Ishikawa (cell line): Measurements from ENCODE around the gene CDC16.

ENCODE experiments used
- CEBPB ChIP-seq: IDR thresholded peaks from 2 replicates; pipeline ENCODE4 v1.6.1; 2012
- CREB1 ChIP-seq: IDR thresholded peaks from 2 replicates; pipeline ENCODE4 v1.6.1; 2012; ENCODE audit warnings: low read depth
- EGR1 ChIP-seq: IDR thresholded peaks from 2 replicates; pipeline ENCODE4 v1.6.1; 2012
- MAX ChIP-seq: IDR thresholded peaks from 2 replicates; pipeline ENCODE4 v1.6.1; 2012
- NFIC ChIP-seq: IDR thresholded peaks from 2 replicates; pipeline ENCODE4 v1.6.1; 2012
- RAD21 ChIP-seq: IDR thresholded peaks from 2 replicates; pipeline ENCODE4 v1.6.1; 2012; ENCODE audit warnings: low read depth
- REST ChIP-seq: IDR thresholded peaks from 2 replicates; pipeline ENCODE4 v1.6.1; 2012; ENCODE audit warnings: low read depth, mild to moderate bottlenecking
- TAF1 ChIP-seq: IDR thresholded peaks from 2 replicates; pipeline ENCODE4 v1.6.1; 2012; ENCODE audit warnings: low read depth, mild to moderate bottlenecking
- TEAD4 ChIP-seq: IDR thresholded peaks from 2 replicates; pipeline ENCODE4 v1.6.1; 2012

- TF ChIP-seq EGR1 (no peak), REST (no peak), NFIC (no peak), MAX (no peak), CREB1 (no peak), TAF1 (no peak), RAD21 (no peak), TEAD4 (no peak), CEBPB (no peak)
Observed at GRCh38 chr13:114234266-114234644, 442 bp upstream of the CDC16 start.
